HG03025 (cell line): ENCODE data around the gene PDSS1.

Experiments
- ATAC-seq: cut with Tn5 transposase; IDR thresholded peaks from one replicate; pipeline ENCODE4 v1.9.1; 2021; ENCODE audit warnings: mild to moderate bottlenecking, moderate library complexity; ENCODE audit not compliant: unreplicated experiment, low FRiP score

PDSS1 gene

GRCh38 chr10:26790221-26790995 is 92.9 kb downstream of the PDSS1 start:
- ATAC-seq = no peak

- ATAC-seq = no peak
Observed at GRCh38 chr10:26792758-26793495, 95.4 kb downstream of the PDSS1 start.
